Caco-2 (cell line): ENCODE data around the gene OLR1. TPM values are rescaled to one million over a fixed set of nuclear protein-coding genes. Genes with fewer than 3 reads are reported as not detected.
"Not testable (repeated sequence)": the region's sequence is repeated elsewhere in the genome, so short reads cannot be mapped to it uniquely, and the experiment has no call there.

Source experiments
- BruUV-seq: library from RNA; stranded (reverse); fragments of 400-500 nt; replicated peaks from 2 replicates; lab custom pipeline; 2021; lab: Mats Ljungman, UMichigan
- CTCF ChIA-PET: fragments of 300-600 bp; sonication (Branson Sonifier 250); formaldehyde crosslinking; loops from one replicate; lab custom pipeline; 2022; ENCODE audit warnings: antibody characterized with exemption; lab: Charles Lee
- POLR2A ChIA-PET: fragments of 300-600 bp; sonication (Branson Sonifier 250); formaldehyde crosslinking; loops from one replicate; lab custom pipeline; 2022; ENCODE audit warnings: antibody characterized with exemption; lab: Charles Lee
- DNase-seq, 2 experiments: peaks; one replicate each; pipeline versions ENCODE4 v3.0.0 to v3.0.0-alpha.2; 2020 to 2022
- H3K27me3 ChIP-seq: replicated peaks from 2 replicates; pipeline ENCODE4 v1.6.0; 2011; ENCODE audit warnings: low read length; ENCODE audit not compliant: control insufficient read depth, insufficient read depth
- H3K36me3 ChIP-seq: 2 replicates; pipeline ENCODE4 v1.5.1; 2011; ENCODE audit warnings: low read length; ENCODE audit not compliant: control insufficient read depth, insufficient read depth
- H3K4me1 ChIP-seq: fragments of 250-450 bp; sonication (Bioruptor Pico); 2 replicates; pipeline ENCODE4 v1.5.1; 2020; ENCODE audit warnings: mild to moderate bottlenecking
- H3K4me3 ChIP-seq: 2 replicates; pipeline ENCODE4 v1.5.1; 2011; ENCODE audit warnings: low read depth, mild to moderate bottlenecking, control low read depth, low read length
- H3K9me3 ChIP-seq: fragments of 250-450 bp; sonication (Bioruptor Pico); 2 replicates; pipeline ENCODE4 v1.5.1; 2020; ENCODE audit warnings: mild to moderate bottlenecking, moderate library complexity
- H3K27ac Mint-ChIP-seq: one replicate; pipeline ENCODE4 v1.8.0; 2022; ENCODE audit warnings: mixed read lengths; ENCODE audit not compliant: unreplicated experiment
- H3K27me3 Mint-ChIP-seq: one replicate; pipeline ENCODE4 v1.8.0; 2022; ENCODE audit warnings: mixed read lengths; ENCODE audit not compliant: insufficient read depth, unreplicated experiment
- H3K36me3 Mint-ChIP-seq: one replicate; pipeline ENCODE4 v1.8.0; 2022; ENCODE audit warnings: mild to moderate bottlenecking, mixed read lengths; ENCODE audit not compliant: insufficient read depth, unreplicated experiment
- H3K4me1 Mint-ChIP-seq: one replicate; pipeline ENCODE4 v1.8.0; 2022; ENCODE audit warnings: low read depth, mixed read lengths; ENCODE audit not compliant: unreplicated experiment
- H3K4me3 Mint-ChIP-seq: one replicate; pipeline ENCODE4 v1.8.0; 2022; ENCODE audit warnings: mild to moderate bottlenecking, moderate library complexity, mixed read lengths; ENCODE audit not compliant: unreplicated experiment
- H3K9me3 Mint-ChIP-seq: one replicate; pipeline ENCODE4 v1.8.0; 2022; ENCODE audit warnings: mixed read lengths; ENCODE audit not compliant: unreplicated experiment
- intact Hi-C: fragments of 100-400 bp; cut with micrococcal nuclease; formaldehyde crosslinking; loops from one replicate; pipeline ENCODE4 v1.10.0; 2022; ENCODE audit not compliant: unreplicated experiment
- total RNA-seq: library from RNA; stranded (reverse); gene quantifications from 2 replicates; pipeline ENCODE4 v1.2.3, GENCODE V29; 2022
- TF ChIP-seq, protein P1 (sequence below), 2 experiments: fragments of 200-600 bp in 1 of 2; IDR thresholded peaks; 1 replicate in 1 of 2; 2 replicates in 1 of 2; pipeline versions ENCODE4 v1.5.1 to v1.8.0; 2011 to 2022; ENCODE audit warnings: antibody characterized with exemption in 1 of 2, control low read depth in 1 of 2, inconsistent platforms in 1 of 2, low read depth in 1 of 2, low read length in 1 of 2, mild to moderate bottlenecking in 1 of 2, moderate library complexity in 1 of 2; ENCODE audit not compliant: insufficient read depth in 1 of 2, severe bottlenecking in 1 of 2, unreplicated experiment in 1 of 2

The OLR1 gene
- total RNA-seq, 1 experiment from 2014 or later, result 183 TPM

GRCh38 chr12:10191865-10192264, 19.9 kb upstream of the OLR1 start:
- H3K4me3 ChIP-seq, result no peak overlapping the region
- peaks cover 34% of the 10 kb centered on the region for H3K4me1 ChIP-seq
- POLR2A ChIA-PET, result no interaction called here
- no peaks in the 10 kb centered on the region for H3K9me3 ChIP-seq
- no TSS peak for BruUV-seq
- H3K36me3 ChIP-seq, result no peaks in the 10 kb centered on the region
- peaks cover 50% of the 10 kb centered on the region for H3K4me1 Mint-ChIP-seq
- intact Hi-C loops, result loop anchor here (2.0 kb wide), 2 partner anchors 25 to 157 kb away; no protein-coding TSS in a partner anchor
- CTCF ChIA-PET, result interaction anchor here (1.0 to 1.3 kb wide), 2 partner anchors 16 to 181 kb away, joined by 5 to 13 read pairs; partner anchors contain the start of gene CLEC12B
- no peak overlapping the region for H3K27ac Mint-ChIP-seq
- TF ChIP-seq, protein P1, sequence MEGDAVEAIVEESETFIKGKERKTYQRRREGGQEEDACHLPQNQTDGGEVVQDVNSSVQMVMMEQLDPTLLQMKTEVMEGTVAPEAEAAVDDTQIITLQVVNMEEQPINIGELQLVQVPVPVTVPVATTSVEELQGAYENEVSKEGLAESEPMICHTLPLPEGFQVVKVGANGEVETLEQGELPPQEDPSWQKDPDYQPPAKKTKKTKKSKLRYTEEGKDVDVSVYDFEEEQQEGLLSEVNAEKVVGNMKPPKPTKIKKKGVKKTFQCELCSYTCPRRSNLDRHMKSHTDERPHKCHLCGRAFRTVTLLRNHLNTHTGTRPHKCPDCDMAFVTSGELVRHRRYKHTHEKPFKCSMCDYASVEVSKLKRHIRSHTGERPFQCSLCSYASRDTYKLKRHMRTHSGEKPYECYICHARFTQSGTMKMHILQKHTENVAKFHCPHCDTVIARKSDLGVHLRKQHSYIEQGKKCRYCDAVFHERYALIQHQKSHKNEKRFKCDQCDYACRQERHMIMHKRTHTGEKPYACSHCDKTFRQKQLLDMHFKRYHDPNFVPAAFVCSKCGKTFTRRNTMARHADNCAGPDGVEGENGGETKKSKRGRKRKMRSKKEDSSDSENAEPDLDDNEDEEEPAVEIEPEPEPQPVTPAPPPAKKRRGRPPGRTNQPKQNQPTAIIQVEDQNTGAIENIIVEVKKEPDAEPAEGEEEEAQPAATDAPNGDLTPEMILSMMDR (IDR thresholded peaks at IDR 0.05; ENCODE audit: insufficient read depth in 1 of 2, low read depth in 1 of 2, low read length in 1 of 2, severe bottlenecking in 1 of 2, unreplicated experiment in 1 of 2), result no peak
- DNase-seq, result no peak
- H3K9me3 Mint-ChIP-seq, result peaks cover 10% of the 10 kb centered on the region
- H3K27me3 ChIP-seq, result no peaks in the 10 kb centered on the region
- no peak overlapping the region for H3K4me3 Mint-ChIP-seq
- peaks cover 18% of the 10 kb centered on the region for H3K36me3 Mint-ChIP-seq
- H3K27me3 Mint-ChIP-seq, result no peaks in the 10 kb centered on the region

DNA sequence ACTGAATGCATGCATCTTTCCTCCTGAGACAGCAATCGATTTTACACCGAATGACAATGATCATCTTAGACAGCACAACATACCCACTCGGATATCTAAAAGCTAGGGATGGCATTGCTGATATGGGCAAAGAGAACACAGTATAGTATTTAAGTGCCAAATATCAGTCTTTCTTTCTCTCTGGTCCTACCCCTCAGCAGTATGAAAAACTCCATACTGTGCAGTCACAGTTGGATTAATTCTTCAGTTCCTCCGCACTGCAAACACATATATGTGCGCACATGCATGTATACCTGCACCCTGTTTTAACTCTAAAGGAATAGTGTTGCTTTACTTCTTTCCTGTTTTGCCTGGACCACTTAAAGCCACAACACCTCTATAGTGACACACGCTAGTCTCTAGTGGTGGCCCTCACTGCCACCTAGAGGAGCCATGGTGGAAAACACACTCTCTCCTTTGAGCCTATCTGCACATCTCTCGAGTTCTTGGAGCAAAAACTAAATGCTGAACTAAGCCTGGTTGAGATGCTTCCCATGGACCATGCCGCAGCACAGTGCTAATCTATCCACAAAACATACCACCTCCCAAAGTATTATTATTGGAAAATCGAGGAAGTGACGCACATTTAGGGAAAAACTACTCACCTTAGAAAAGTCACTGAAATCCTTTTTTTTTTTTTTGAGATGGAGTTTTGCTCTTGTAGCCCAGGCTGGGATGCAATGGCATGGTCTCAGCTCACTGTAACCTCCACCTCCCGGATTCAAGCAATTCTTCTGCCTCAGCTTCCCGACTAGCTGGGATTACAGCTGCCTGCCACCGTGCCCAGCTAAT, 18.8 kb upstream of the OLR1 start:
- H3K9me3 ChIP-seq, result no peaks in the 10 kb centered on the region
- no peaks in the 10 kb centered on the region for H3K27me3 ChIP-seq
- Mint-ChIP-seq H3K4me1 (peaks cover 50% of the 10 kb centered on the region), H3K27ac (peak overlapping the region; percentile 4), H3K36me3 (peaks cover 23% of the 10 kb centered on the region), H3K4me3 (no peak overlapping the region), H3K27me3 (no peaks in the 10 kb centered on the region), H3K9me3 (peaks cover 10% of the 10 kb centered on the region)
- DNase-seq, result peak; percentile 79 to 81
- H3K4me3 ChIP-seq, result no peak overlapping the region
- ChIA-PET POLR2A (no interaction called here), CTCF (interaction anchor here (0.6 to 2.3 kb wide), 9 partner anchors 11 to 377 kb away, joined by 3 to 44 read pairs (median 5); partner anchors contain the start of genes CLEC12B and TMEM52B)
- intact Hi-C loops, result loop anchor here (1.0 to 2.0 kb wide), 5 partner anchors 22 to 180 kb away; partner anchors contain the start of genes CLEC12B and GABARAPL1
- no peaks in the 10 kb centered on the region for H3K36me3 ChIP-seq
- peaks cover 34% of the 10 kb centered on the region for H3K4me1 ChIP-seq
- TF ChIP-seq, protein P1 (IDR thresholded peaks at IDR 0.05; ENCODE audit: insufficient read depth in 1 of 2, low read depth in 1 of 2, low read length in 1 of 2, severe bottlenecking in 1 of 2, unreplicated experiment in 1 of 2), result peak; percentile 79 to 96
- no TSS peak for BruUV-seq

GRCh38 chr12:10189653-10190052, 17.7 kb upstream of the OLR1 start:
- intact Hi-C loops, result loop anchor here (1.0 to 2.0 kb wide), 6 partner anchors 13 to 179 kb away; partner anchors contain the start of genes CLEC12B and GABARAPL1
- H3K4me3 ChIP-seq, result no peak overlapping the region
- H3K36me3 ChIP-seq, result no peaks in the 10 kb centered on the region; the same call in 1 of the 2 replicates
- BruUV-seq, result no TSS peak
- Mint-ChIP-seq H3K27me3 (no peaks in the 10 kb centered on the region), H3K4me3 (peak overlapping the region; percentile 43), H3K9me3 (peaks cover 10% of the 10 kb centered on the region), H3K4me1 (peaks cover 52% of the 10 kb centered on the region), H3K36me3 (peaks cover 23% of the 10 kb centered on the region), H3K27ac (peak overlapping the region; percentile 69)
- no peaks in the 10 kb centered on the region for H3K9me3 ChIP-seq
- peak in 1 of 2 experiments; percentile 59 for DNase-seq
- CTCF ChIA-PET, result interaction anchor here (0.7 to 2.3 kb wide), 8 partner anchors 10 to 180 kb away, joined by 3 to 44 read pairs (median 3); partner anchors contain the start of genes CLEC12B and TMEM52B
- no peaks in the 10 kb centered on the region for H3K27me3 ChIP-seq
- POLR2A ChIA-PET, result interaction anchor here (0.6 to 0.7 kb wide), 7 partner anchors 19 to 177 kb away, joined by 3 to 17 read pairs (median 5); no protein-coding TSS in a partner anchor
- TF ChIP-seq, protein P1 (IDR thresholded peaks at IDR 0.05; ENCODE audit: insufficient read depth in 1 of 2, low read depth in 1 of 2, low read length in 1 of 2, severe bottlenecking in 1 of 2, unreplicated experiment in 1 of 2), result no peak
- H3K4me1 ChIP-seq, result peaks cover 38% of the 10 kb centered on the region

DNA sequence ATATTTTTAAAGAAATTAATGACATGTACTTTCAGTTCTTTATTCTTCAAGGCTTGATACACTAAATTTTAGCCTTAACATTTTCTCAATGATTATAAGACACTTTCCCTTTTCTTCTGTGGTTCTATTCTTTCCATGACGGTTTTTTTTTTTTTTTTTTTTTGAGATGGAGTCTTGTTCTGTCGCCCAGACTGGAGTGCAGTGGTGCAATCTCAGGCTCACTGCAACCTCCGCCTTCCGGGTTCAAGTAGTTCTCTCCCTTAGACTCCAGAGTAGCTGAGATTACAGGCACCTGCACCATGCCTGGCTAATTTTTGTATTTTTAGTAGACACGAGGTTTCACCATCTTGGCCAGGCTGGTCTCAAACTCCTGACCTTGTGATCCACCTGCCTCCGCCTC, 15.0 kb upstream of the OLR1 start:
- H3K4me3 ChIP-seq, BruUV-seq, H3K9me3 ChIP-seq, intact Hi-C loops, H3K27ac Mint-ChIP-seq, H3K27me3 Mint-ChIP-seq, DNase-seq, H3K27me3 ChIP-seq, H3K36me3 ChIP-seq, POLR2A ChIA-PET, H3K4me3 Mint-ChIP-seq, CTCF ChIA-PET: not testable (repeated sequence)
- H3K4me1 ChIP-seq, result peaks cover 49% of the 10 kb centered on the region
- H3K4me1 Mint-ChIP-seq, result peaks cover 40% of the 10 kb centered on the region
- H3K36me3 Mint-ChIP-seq, result peaks cover 23% of the 10 kb centered on the region
- peaks cover 10% of the 10 kb centered on the region for H3K9me3 Mint-ChIP-seq
